HepG2 (cell line): Measurements from ENCODE around the gene MCU.

Source experiments
- JUND ChIP-seq: sonication (generic); formaldehyde crosslinking; IDR thresholded peaks from 2 replicates; pipeline ENCODE4 v1.8.0; 2022; ENCODE audit warnings: mild to moderate bottlenecking, missing genetic modification reagents
- KAT2B ChIP-seq: fragments of 150-350 bp; IDR thresholded peaks from 2 replicates; pipeline ENCODE4 v1.6.1; 2014; ENCODE audit warnings: low read depth, low read length, borderline replicate concordance
- ZMYM3 ChIP-seq: sonication (generic); formaldehyde crosslinking; IDR thresholded peaks from 2 replicates; pipeline ENCODE4 v1.5.1; 2020; ENCODE audit warnings: mild to moderate bottlenecking, missing genetic modification reagents
- ZNF383 ChIP-seq: sonication (generic); formaldehyde crosslinking; IDR thresholded peaks from 2 replicates; pipeline ENCODE4 v1.4.0; 2020; ENCODE audit warnings: missing genetic modification reagents, mild to moderate bottlenecking, borderline replicate concordance
- ZNF569 ChIP-seq: sonication (generic); formaldehyde crosslinking; IDR thresholded peaks from 2 replicates; pipeline ENCODE4 v1.5.0; 2020; ENCODE audit warnings: mild to moderate bottlenecking, missing genetic modification reagents, moderate library complexity, borderline replicate concordance
- TF ChIP-seq, protein P1 (sequence below): sonication (generic); formaldehyde crosslinking; IDR thresholded peaks from 2 replicates; pipeline ENCODE4 v1.5.1; 2020; ENCODE audit warnings: missing genetic modification reagents, mild to moderate bottlenecking, borderline replicate concordance

DNA sequence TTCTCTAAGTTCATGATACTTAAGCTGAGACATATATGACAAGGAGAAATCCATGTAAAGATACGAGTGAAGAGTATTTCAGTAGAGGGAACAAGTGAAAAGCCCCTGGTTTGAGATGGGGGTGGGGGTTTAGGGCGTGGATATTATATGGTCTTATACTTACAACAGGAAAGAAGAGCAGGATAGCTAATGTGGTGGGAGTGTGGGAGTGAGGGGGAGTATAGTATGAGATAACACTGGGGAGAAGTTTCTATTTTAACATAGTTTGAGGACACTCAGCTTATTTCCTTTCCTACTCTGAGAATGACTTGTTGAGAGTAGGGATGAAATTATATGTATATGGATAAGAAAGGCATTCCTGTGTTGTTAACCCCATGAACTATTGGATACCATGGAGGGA lies 36.5 kb downstream of the MCU start:
- TF ChIP-seq ZNF383 (CRISPR knock-in tag) = no peak
- no peak for TF ChIP-seq ZMYM3 (CRISPR knock-in tag)
- TF ChIP-seq JUND (CRISPR knock-in tag) = no peak
- TF ChIP-seq KAT2B = no peak
- TF ChIP-seq, protein P1, sequence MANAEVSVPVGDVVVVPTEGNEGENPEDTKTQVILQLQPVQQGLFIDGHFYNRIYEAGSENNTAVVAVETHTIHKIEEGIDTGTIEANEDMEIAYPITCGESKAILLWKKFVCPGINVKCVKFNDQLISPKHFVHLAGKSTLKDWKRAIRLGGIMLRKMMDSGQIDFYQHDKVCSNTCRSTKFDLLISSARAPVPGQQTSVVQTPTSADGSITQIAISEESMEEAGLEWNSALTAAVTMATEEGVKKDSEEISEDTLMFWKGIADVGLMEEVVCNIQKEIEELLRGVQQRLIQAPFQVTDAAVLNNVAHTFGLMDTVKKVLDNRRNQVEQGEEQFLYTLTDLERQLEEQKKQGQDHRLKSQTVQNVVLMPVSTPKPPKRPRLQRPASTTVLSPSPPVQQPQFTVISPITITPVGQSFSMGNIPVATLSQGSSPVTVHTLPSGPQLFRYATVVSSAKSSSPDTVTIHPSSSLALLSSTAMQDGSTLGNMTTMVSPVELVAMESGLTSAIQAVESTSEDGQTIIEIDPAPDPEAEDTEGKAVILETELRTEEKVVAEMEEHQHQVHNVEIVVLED (CRISPR knock-in tag) = no peak
- TF ChIP-seq ZNF569 (CRISPR knock-in tag) = no peak
